HG03060 (cell line): ENCODE results near the gene TNP2.

Experiments used
- ATAC-seq: cut with Tn5 transposase; IDR thresholded peaks from one replicate; pipeline ENCODE4 v1.9.1; 2021; ENCODE audit warnings: low read depth, moderate number of reproducible peaks; ENCODE audit not compliant: unreplicated experiment

The TNP2 gene

DNA sequence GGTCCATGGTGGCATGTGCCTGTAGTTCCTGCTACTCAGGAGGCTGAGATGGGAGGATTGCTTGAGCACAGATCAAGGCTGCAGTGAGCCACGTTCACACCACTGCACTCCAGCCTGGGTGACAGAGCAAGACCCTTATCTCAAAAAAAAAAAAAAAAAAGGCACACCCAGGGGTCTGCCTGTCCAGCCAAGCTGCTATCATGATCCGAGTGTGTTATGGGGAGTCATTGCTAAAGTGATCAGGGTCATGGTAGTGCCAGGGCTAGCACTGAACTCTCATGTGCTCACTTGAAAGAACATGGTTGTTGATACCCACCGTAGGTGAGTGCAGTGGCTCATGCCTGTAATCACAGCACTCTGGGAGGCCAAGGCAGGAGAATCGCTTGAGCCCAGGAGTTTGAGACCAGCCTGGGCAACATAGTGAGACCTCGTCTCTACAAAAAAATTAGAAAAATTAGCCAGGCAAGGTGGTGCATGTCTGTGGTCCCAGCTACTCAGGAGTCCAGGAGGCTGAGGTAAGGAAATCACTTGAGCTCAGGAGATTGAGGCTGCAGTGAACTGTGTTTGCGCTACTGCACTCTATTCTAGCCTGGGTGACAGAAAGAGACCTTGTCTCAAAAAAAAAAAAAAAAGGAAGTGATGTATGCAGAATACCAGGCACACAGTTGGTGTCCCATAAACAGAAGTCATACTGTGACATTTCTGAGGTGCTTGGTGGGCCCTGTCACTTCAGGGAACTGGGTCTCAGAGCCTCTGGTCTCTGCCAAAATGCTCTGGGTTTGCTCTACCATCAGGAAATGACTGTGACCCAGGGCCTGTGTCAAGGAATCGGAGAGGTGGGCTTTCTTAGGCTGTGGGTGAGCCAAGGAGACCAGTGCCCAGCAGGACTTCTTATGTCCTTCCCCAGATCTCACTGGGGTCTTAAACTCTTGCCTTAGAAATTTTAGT, 9.8 kb upstream of the TNP2 start:
- ATAC-seq, result no peak

DNA sequence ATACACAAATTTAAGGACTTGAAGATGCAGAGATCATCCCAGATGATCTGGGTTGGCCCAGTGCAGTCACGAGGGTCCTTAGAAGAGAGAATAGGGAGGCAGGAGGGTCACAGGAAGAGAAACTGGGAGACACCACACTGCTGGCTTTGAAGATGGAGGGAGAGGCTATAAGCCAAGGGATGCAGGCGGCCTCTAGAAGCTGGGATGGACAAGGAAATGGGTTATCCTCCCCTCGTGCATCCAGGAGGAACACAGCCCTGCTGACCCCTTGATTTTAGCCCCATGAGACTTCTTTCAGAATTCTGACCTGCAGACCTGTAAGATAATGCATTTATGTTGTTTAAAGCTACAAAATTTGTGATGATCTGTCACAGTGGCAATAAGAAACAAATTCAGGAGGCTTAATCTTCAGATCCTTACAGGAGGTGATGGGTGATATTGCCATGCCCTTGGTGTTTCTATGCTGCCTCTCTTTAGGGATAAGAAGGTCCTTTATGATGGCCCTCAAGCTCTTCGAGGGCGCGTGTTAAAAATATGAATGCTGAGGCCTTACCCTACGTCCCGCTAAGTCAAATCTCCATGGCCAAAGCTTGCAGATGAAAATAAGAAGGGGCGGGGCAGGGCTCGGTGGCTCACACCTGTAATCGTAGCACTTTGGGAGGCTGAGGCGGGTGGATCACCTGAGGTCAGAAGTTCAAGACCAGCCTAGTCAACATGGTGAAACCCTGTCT, 8.6 kb upstream of the TNP2 start:
- no peak for ATAC-seq

DNA sequence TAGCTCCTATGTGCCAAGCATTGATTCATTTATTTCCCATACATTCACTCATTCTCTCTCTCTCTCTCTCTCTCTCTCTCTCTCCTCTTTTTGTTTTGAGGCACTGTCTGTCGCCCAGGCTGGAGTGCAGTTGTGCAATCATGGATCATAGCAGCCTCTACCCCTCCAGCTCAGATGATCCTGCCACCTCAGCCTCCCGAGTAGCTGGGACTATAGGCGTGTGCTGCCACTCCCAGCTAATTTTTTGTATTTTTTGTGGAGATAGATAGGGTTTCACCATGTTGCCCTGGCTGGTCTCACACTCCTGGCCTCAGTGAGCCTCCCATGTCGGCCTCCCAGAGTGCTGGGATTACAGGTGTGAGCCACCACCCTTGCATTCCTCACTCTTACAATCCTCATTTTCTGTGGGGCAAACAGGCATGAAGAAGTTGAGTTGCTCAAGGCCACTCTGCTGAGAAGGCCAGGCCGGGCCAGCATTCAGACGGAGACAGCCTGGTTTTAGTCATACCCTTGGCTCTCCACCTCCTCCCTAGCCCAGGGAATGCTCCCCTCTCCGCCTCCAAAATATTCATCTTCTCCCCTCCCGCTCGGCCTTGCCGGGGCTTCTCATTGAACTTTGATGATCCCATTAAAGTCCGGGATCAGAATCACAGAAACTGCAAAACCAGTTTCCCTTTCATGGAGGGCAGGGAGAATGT, 7.9 kb upstream of the TNP2 start:
- ATAC-seq, result no peak

DNA sequence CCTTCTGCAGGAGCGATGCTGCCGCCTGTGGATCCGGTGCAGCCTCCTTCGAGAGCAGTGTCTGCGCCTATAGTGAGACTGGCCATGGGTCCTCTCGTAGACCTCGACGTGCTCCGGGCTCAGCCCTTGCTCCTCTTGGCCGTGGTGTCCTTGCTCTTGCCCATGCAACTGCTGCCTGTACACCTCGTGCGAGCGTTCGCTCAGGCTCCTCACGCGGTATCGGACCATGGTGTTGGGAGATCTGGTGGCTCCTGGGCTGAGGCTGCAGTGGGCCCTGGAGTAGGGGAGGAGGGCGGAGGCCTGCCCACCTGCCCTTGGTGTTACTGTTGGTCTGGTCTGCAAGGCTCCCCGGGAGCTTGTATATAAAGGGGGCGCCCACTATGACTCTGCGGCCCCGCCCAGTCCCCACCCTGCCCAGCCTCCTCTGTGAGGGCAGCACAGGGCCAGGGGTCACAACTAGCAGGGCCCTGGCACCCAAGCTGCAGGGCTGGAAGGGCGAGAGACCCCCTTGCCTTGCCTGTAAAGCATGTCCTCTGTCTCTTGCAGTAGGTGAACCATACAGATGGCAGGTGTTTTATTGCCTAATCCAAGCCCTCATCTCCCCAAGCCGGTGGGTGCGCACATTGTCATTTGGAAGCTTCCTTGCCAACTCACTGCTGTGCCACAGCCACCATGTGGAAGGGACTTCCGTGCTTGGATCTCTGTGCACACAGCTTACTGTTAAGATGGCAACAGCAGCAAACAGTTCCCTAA, 7.2 kb upstream of the TNP2 start, which contains the start of gene PRM2:
TSS of gene PRM2 (minus strand) at position 338 of the 753 bp plus-strand sequence. CDS start at position 228, 110 bp downstream.
- no peak for ATAC-seq

DNA sequence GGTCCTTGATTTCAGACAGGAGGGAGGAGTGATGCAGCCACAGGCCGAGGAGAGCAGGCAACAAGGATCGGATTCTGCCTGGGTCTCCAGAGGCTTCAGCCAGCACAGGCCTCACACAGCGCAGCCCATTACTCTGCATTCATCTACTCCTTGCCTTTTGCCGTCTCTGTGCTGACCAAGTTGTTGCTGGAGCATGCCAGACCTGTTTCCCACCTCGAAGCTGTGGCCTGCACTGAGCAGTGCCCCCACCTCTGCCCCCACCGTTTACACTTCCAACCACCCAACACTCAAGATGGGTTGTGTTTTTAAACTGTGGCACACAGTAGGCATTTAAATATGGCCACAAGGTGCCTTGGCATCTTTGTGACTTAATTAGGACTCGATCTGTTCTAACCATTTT, 5.8 kb upstream of the TNP2 start:
- no peak for ATAC-seq

- ATAC-seq, result no peak
Observed at GRCh38 chr16:11273721-11274324, 4.7 kb upstream of the TNP2 start.

DNA sequence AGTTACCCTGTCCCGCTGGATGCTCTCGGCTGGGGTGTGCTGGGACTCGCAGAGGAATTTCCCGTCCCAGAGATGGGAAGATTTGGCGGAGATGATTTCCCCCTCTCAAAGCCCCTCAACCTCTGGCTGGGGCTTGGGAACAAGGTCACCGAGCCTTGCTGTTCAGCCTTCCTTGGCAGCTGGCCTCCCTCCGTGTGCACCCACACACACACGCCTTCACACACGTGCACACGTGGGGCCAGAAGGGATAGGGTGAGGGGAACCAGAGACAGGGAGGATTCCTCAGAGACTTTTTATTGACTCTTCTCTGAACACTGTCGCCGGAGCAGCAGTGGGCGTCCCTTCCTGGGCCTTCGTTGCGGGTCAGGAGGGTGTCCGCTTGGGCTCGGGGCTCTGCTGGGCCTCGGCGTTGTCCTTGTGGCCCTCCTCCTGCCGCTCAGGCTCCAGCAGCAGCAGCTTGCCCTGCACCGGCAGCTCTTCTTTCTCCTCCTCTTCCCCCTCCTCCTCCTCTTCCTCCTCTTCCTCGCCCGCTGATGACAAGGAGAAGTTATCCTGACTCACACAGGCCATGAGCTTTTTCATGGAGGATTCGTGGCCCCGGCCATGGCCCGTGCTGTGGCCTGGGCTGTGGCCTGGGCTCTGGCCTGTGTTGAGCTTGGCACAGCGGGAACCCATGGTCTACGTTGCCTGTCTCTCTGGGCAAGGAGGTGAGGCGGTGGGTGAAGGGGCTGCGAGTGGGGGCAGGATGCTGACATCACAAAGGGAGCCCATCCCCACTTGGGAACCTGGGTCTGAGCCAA, 4.0 kb upstream of the TNP2 start, which contains the start of gene PRM3:
TSS of gene PRM3 (minus strand) at position 709 of the 800 bp plus-strand sequence. CDS start at position 675, 34 bp downstream.
- no peak for ATAC-seq

DNA sequence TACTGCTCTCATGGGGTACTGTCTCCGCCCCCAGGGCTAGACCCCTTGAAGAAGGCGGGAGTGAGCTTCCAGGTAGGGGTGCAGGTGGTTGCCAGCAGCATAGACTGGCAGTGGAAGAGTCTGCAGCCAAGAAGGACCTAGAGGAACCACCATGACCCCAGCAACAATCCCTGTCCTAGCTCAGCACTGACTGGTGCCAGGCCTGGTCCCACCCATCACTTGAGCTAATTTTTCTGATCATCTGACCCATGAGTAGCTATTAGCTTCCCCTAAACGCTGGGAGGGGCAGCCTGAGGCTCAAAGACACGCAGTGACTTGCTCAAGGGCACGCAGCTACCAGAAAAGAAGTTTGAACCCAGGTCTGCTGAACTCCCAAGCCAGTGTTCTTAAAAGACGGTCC, 3.4 kb upstream of the TNP2 start:
- ATAC-seq, result no peak

GRCh38 chr16:11271610-11272009, 2.5 kb upstream of the TNP2 start:
- ATAC-seq, result no peak

GRCh38 chr16:11270602-11271162, 1.6 kb upstream of the TNP2 start:
- ATAC-seq, result no peak

DNA sequence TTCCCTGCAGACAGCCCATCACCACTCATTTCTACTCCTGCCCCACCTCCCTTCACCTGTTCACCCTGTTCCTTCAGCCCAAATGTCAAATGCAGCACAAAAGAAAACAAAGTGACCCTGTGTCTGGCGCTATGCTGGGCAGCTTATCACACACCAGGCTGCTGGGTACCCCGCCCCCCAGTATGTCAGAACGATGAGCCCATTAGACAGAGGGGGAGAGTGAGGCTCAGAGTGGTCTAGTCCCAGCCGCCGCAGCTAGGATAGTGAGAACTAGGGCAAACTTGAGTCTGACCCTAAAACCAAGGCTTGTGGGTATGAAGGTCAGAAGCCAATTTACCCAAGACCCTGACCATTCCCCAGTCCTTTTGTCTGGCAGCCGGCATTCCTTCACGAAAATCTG, 4.0 kb downstream of the TNP2 start:
- no peak for ATAC-seq

GRCh38 chr16:11264155-11264832, 4.8 kb downstream of the TNP2 start:
- ATAC-seq, result no peak

DNA sequence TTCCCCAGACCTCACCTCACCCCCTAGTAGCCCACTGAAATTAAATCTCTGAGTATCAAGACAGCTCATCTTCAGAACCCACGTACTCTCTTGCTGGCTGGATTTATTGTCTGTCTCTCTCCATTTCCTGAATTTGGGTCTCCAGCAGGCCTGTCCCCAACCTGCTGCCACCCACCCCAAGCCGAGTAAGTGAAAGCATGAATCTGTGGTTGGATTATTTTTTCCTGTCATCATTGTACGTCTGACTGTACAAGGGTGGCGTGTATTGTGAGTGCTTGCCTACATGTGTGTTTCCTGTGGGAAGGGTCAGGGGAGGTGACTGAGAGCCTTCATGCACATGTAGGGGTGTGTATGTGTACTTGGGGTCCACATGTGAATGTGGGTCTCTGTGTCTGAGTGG, 5.4 kb downstream of the TNP2 start:
- no peak for ATAC-seq

GRCh38 chr16:11262915-11263314, 6.2 kb downstream of the TNP2 start:
- ATAC-seq, result no peak

GRCh38 chr16:11260596-11260966, 8.5 kb downstream of the TNP2 start:
- no peak for ATAC-seq

GRCh38 chr16:11259655-11260595, 9.2 kb downstream of the TNP2 start:
- ATAC-seq, result no peak
